SKM-1 (cell line): Measurements from ENCODE around the gene MSI2.

Experiments used
- DNase-seq: peaks from one replicate; lab custom pipeline; 2025; ENCODE audit not compliant: unreplicated experiment; lab: John Stamatoyannopoulos, UW

MSI2 gene

GRCh38 chr17:57516290-57517230 is 260.2 kb downstream of the MSI2 start:
- DNase-seq: no peak

GRCh38 chr17:57517273-57517631 is 260.9 kb downstream of the MSI2 start:
- no peak for DNase-seq

DNA sequence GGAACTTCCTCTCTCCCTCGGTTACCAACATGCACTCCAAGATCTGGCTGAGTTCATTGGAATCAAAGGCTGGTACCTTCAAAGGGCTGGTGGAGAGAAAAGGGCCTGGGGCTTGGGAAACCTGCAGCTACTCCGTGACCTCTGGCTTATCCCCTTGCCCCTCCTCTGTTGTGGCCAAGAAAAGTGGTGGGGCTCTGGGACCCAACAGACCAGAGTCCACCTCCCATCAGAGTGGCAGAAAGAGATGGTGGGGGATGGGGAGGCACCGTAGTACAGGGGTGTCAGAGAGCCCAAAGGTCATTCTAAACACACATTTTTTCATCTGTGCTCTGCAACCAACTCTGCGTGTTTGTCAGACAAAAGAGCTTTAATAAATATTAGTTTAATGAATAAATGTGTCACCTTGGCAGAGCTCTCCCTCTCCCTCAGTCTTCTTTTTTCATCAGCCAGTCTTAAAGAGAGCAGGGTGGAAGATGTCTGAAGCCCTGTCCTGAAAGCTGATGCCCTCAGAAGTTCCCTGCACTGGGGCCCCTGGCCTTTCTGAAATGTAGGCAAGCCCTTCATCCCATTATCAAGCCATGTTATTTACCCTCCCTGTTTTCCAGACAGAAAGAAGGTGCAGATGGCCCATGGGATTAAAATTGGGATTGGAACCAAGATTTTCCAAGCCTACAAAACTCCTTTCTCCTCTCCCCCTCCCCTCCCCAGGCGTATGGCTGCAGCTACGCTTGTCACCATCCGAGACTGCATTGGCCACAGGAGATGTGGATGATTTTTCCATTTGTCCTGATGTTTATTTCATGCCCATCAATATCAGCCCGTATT is 261.5 kb downstream of the MSI2 start:
- no peak for DNase-seq

DNA sequence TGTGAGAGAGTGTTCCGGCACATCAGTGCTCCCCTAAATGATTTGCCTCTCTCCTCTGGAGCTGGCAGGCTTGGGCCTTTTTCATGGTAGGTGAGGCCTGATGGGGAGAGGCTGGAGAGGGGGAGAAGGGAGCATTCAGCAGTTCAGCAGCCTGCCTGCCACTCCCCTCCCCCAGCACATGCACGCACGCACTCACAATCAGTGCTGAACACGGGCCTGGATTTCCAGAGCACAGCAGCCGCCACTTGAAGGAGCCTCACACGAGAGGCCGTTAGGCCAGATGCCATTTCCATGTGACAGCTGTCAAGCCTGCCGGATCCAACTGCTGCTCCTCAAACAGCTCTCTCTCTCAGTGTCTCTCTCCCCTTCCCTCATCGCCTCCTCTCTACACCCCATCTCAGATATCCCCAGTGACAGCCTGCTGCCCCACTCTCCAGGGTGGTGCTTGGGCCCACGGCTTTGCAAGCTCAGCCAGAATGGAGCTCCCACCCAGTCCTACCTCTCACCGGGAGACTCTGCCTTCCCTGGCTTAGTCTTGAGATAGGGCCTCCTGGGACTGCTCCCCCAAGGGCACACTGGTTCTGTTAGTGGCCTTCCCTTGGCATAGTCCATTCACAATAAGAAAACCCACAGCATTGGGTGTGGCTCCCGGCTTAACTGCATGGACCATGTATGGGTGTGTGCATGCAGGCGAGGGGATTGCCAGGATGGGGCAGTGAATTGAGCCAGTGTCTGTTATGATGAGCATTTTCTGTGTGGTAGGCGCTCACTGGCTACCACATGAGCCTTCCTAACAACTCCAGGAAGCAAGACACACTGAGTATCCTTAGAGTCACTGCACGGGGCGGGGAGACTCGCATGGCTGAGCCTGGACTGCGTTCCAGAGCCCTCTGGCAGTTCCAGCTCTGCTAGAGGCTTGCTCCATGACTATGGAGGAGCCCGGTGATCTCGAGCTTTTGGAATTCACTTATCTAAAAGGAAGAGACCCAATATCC is 262.6 kb downstream of the MSI2 start:
- no peak for DNase-seq

DNA sequence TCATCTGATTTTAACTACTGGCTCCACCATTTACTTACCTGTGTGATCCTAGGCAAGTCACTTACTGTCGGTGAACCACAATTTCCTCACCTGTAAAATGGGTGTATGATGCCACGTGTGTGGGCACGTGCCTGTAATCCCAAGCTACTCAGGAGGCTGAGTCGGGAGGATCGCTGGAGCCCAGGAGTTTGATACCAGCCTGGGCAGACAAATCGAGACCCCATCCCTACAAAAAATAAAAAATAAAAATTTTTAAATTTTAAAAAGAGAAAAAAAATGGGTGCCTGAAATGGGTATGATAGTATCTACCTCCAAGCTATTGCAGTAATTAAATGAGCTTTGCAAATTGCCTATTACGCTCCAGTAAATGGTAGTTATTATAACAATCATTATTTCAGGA is 263.5 kb downstream of the MSI2 start:
- no peak for DNase-seq

- no peak for DNase-seq
Measured at GRCh38 chr17:57521606-57522005, 265.3 kb downstream of the MSI2 start.

DNA sequence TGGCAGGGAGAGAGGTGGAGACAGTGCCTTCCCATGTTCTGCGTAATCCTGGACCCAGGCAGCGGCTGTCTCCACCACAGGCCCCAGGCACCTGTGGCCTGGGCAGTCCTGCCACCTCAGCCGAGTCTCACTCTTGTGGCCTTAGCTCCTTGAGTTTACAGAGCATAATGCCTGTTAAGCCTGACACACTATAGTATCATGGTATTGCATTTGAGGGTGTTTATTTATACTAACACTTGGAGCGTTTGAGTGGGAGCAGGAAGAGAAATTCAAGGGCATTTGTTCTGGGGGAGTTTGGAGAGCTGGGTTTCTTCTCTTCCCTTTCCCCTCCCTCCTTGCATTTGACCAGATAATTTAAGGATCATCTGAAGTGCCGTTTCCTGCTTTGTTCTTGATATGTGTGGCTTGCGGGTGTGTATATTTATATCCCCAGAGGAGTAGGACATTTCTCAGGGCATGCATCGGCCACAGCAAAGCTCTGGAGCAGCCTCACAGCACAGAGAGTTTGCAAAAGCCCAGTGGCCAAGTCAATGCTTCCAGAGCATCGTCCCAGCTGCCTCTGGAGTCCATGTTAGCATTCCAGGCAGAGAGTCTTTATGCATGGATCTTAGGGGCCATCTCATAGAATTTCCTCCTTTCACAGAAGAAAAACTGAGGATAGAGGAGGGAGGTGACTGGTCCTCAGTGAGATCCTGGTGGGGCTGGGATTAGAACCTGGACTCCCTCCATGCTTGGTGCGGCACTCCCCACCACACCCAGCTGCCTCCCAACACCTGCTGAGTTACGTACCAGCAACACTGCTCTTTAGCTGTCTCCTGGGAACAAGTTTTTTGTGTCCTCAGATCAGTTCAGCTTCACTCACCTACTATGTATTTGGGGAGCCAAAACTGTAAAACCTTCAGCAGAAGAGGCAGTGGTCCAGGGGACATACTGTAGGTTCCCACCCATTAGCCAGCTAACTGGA is 266.0 kb downstream of the MSI2 start:
- DNase-seq: no peak

DNA sequence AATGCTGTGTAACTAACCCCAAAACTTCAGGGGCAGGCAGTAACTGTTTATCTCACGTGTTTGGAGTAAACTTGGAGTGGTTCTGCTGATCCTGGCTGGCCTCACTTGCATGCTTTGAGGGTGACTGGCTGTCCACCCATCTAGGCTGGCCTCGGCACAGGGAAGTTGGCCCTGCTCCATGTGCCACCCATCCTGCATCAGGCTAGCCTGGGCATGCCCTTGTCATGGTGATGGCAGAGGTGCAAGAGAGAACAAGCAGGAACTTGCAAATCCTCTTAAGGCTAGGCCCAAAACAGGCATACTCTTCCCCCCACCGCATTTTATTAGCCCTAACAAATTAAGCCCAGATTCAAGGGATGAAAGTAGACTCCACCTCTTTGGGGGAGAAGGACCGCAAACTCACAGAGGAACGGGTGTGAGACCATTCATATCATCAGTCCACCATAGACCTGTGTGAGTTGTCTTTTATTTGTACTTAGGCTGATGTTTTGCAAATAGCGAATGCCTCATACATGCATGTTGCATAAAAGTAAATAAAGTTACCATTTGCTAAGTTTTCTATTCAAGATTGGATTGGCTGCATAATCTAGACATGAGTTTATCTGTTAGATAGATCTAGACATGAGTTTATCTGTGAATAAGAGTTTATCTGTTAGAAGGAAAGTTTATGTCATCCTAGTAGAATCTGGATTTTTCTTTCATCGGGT is 267.8 kb downstream of the MSI2 start:
- DNase-seq: no peak

GRCh38 chr17:57524839-57525568 is 268.7 kb downstream of the MSI2 start:
- DNase-seq: no peak

DNA sequence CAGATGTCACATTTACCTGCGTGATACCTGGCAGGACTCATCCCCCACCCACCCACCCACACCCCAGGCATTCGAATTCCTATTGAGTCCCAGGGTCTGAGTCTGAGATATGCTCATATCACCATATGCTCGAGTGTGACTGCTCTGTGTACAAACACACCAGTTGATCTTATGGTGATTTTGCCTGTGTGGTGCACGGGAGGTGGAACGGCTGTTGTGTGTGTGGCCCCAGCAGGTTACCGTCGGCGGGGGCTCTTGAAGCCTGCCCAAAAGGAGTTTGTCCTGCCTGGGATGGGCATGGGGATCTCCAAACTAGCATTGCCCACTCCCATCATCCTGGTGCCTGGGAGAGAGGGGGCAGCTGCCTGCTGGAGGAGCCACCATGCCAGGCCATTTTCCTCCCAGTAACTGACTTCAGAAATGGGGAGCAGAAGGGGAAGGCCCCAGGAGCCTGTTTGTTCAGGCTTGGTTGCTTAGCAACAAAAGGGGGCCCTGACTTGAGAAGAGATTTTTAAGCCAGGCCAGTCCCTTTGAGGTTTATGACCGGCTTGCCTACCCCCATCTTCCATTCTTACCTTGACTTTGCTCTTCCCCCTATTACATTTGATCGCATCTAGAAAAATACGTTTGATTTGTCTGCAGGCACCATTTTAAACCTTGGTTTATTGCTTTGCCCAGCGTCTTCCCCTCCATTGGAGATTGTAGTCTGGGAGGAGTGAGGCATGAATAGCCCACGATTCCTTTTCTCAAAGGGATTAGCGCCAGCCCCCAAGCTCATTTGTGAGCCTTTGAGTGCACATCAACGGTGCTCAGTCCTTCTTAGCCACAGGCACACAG is 271.1 kb downstream of the MSI2 start:
- DNase-seq: no peak

DNA sequence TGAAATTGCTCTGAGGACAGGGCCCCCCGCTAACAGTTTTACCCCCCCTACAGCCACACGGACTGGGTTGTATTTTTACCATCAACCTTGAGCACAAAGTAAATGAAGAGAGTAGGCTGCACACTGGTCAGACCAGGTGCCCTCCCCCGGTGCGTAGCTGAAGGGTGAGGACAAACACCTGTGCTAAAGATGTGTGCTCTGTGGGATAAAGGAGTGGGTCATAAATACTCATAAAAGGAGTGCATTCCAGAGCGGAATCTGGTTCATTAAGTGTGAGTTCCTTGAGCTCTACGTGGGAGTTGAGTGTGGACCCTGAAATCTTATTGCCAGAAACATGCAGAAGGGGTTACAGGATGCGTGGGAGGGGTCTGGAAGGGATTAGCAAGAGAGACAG is 271.7 kb downstream of the MSI2 start:
- DNase-seq: no peak

DNA sequence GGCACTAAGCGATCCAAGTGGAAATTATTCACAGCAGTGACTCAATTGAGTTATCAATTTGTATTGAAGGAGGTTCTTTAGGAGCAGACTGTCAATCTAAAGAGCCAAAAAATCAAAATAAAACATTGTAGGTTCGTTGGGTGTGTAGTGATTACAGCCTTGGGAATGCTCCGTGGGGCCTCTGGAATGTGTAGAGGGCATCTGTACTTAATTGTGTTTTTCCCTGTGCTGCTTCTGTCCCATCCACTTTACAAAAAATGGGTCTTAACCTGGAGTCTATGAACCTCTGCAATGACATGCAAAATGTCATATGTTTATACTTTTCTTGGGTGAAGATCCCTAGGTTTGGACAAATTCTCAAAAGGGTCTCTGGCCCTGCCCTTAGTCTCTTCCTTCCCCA is 273.7 kb downstream of the MSI2 start:
- DNase-seq: no peak

GRCh38 chr17:57530508-57530907 is 274.2 kb downstream of the MSI2 start:
- no peak for DNase-seq

- no peak for DNase-seq
Measured at GRCh38 chr17:57531078-57531477, 274.8 kb downstream of the MSI2 start.

DNA sequence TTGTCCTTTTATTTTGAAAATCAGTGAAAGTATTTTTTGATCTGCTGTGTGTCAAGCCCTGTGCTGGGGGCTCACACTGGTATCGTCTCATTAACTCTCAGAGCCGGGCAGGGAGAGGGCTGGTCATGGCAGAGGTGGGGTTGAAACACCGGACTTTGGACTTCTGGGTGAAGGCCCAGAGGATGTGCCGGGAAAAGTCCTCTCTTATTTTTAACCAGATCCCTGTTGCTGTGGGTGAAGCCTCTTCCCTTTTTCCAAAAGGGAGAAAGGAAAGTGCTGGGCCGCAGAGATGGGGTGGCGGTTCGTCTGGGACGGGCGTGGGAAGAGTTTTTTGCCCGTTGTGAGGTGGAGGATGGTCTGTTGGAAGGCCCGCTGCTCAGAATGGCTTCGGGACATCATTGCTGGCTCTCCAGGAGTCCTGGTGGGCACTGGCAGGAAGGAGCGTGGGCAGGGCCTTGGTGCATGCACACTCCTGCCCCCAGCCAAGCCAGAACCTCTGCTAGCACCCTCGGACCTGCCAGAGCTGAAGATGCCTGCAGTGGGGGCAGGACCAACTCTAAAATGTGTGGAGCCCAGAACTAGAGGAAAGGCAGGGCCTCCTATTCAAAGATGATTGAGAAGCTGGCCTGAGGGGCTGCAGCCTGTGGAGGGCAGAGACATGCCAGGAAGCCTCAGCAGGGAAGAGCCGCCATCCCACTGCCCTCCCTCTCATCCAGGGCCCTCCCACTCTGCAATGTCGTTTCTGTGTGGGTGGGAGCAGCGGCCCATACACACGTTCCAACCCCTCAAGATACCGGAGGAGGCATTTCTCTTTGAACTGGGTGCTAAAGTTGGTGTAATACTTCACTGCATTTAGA is 275.6 kb downstream of the MSI2 start:
- no peak for DNase-seq

DNA sequence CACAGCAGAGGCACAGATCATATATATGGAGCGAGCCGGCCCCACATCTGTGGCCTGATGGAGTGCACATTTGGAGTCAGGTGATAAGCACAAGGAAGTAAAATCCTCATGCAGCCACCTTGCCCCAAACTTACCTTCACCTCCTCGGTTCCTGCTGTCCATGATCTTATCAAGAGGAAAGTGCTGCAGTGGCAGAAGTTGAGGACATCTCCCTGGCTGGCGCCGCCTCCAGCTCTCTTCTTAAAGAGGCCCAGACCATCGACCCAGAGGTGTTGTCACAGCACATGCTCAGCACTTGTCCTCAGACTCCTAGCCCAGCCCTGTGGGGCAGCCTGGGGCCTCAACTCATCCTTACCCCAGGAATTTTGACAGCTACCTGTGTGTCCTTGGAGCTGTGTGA is 276.2 kb downstream of the MSI2 start:
- no peak for DNase-seq

DNA sequence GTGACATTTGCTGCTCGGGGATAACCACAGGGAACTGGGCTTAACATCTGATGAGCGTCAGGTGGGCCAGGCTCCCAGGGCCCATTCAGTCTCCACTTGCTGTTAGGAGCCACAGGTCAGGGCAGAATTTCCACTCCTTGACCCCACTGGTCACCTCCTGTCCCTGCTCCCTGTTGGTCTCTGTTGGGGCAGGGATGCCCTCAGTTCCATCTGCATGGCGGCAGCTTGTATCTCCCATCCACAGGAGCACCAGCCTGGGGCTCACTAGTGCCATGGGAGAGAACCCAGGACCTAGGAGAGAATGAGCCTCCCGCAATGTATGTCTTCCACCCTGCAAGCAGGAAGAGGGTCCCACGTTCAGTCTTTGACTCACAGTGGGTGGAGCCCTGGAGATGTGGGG is 276.6 kb downstream of the MSI2 start:
- no peak for DNase-seq
